Mammary epithelial cell (primary cell): ENCODE data around the gene STRBP.

Experiments
- EZH2 ChIP-seq: IDR thresholded peaks from 2 replicates; pipeline ENCODE4 v1.6.1; 2012; ENCODE audit warnings: low read length, inconsistent platforms, borderline replicate concordance
- TF ChIP-seq, protein P1 (sequence below), 2 donors: IDR thresholded peaks in 1 of 2; conservative IDR thresholded peaks in 1 of 2; 2 replicates each; pipeline ENCODE4 v1.5.1; 2011 to 2012; ENCODE audit warnings: inconsistent platforms in 2 of 2, low read length in 2 of 2, mild to moderate bottlenecking in 2 of 2, control low read depth in 1 of 2, low read depth in 1 of 2; ENCODE audit not compliant: insufficient read depth in 1 of 2; ENCODE audit errors: extremely low read depth in 1 of 2

DNA sequence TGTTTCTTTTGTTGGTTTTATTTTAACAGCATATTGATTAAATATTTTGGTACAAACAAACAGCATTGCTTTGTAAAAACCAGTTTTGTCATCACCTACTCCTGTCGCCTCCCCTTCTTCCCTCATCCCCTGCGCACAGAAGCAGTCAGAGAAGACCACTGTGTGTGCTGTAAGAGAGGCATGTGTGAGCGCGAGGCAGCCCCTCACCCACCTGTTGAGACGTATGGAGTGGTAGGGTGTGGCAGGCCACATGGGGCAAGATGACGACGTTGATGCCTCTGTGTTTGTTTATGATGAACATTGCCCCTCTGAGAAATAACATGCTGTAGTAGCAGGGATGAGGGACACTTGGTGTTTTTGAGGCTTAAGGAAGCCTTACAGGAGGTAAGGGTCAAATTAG is 163.6 kb downstream of the STRBP start:
- TF ChIP-seq, protein P1, sequence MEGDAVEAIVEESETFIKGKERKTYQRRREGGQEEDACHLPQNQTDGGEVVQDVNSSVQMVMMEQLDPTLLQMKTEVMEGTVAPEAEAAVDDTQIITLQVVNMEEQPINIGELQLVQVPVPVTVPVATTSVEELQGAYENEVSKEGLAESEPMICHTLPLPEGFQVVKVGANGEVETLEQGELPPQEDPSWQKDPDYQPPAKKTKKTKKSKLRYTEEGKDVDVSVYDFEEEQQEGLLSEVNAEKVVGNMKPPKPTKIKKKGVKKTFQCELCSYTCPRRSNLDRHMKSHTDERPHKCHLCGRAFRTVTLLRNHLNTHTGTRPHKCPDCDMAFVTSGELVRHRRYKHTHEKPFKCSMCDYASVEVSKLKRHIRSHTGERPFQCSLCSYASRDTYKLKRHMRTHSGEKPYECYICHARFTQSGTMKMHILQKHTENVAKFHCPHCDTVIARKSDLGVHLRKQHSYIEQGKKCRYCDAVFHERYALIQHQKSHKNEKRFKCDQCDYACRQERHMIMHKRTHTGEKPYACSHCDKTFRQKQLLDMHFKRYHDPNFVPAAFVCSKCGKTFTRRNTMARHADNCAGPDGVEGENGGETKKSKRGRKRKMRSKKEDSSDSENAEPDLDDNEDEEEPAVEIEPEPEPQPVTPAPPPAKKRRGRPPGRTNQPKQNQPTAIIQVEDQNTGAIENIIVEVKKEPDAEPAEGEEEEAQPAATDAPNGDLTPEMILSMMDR (conservative IDR thresholded peaks at IDR 0.05 in 1 of 2, IDR thresholded peaks at IDR 0.05 in 1 of 2; ENCODE audit: extremely low read depth in 1 of 2, insufficient read depth in 1 of 2, low read depth in 1 of 2, low read length in 2 of 2) = no peak
- TF ChIP-seq EZH2 = no peak
